K562 (cell line): ENCODE measurements around the gene CACNA1E. TPM values are rescaled to one million over a fixed set of nuclear protein-coding genes. Genes with fewer than 3 reads are reported as not detected.

Experiments used
- ATAC-seq: fragments of 200-7000 bp; cut with Tn5 transposase; 3 replicates; pipeline ENCODE4 v1.9.1; 2020; ENCODE audit warnings: moderate library complexity
- BruUV-seq: library from RNA; stranded (reverse); fragments of 400-500 nt; replicated peaks from 2 replicates; lab custom pipeline; 2021; lab: Mats Ljungman, UMichigan
- CTCF ChIA-PET: fragments of 300-600 bp; formaldehyde crosslinking; extraction: SDS; loops from one replicate; lab custom pipeline; 2021; ENCODE audit warnings: low intra/inter-chr PET ratio; lab: Yijun Ruan, JAX
- POLR2A ChIA-PET: fragments of 300-600, 350-650 bp; sonication (Branson Sonifier 250); formaldehyde crosslinking; extraction: SDS; loops from one replicate; lab custom pipeline; 2021; ENCODE audit warnings: antibody characterized with exemption, inconsistent platforms; lab: Yijun Ruan, JAX
- DNase-seq, 4 experiments: peaks; one replicate each; pipeline versions ENCODE4 v3.0.0 to v3.0.0-alpha.2; 2011 to 2018; ENCODE audit warnings: low spot score in 3 of 4, mixed read lengths in 3 of 4; ENCODE audit errors: extremely low read depth in 1 of 4
- FAIRE-seq: peaks from 2 replicates; lab custom pipeline; 2011; peaks lifted over from hg19 to GRCh38; lab: Jason Lieb, UNC
- H2AFZ ChIP-seq: 2 replicates; pipeline ENCODE4 v1.6.0; 2011; ENCODE audit warnings: low read depth, low read length, control low read depth, inconsistent platforms
- H3K27ac ChIP-seq: fragments of 200-600 bp; 3 replicates; pipeline ENCODE4 v1.8.0; 2011; ENCODE audit warnings: low read depth, mild to moderate bottlenecking, control low read depth, inconsistent platforms, low read length, moderate library complexity, mixed read lengths; ENCODE audit errors: extremely low read depth
- H3K27me3 ChIP-seq, 2 experiments: fragments of 300-600 bp in 1 of 2; 2 replicates in 1 of 2; 3 replicates in 1 of 2; pipeline versions ENCODE4 v1.6.0 to v1.8.0; 2011; ENCODE audit warnings: inconsistent platforms in 2 of 2, low read length in 2 of 2, mild to moderate bottlenecking in 1 of 2, mixed read lengths in 1 of 2, moderate library complexity in 1 of 2; ENCODE audit not compliant: control insufficient read depth in 2 of 2, insufficient read depth in 2 of 2
- H3K36me3 ChIP-seq: fragments of 300-600 bp; 3 replicates; pipeline ENCODE4 v1.8.0; 2011; ENCODE audit warnings: mild to moderate bottlenecking, low read length, inconsistent platforms; ENCODE audit not compliant: control insufficient read depth, insufficient read depth
- H3K4me1 ChIP-seq, 2 experiments: fragments of 200-600 bp in 1 of 2; replicated peaks in 1 of 2; 2 replicates in 1 of 2; 3 replicates in 1 of 2; pipeline versions ENCODE4 v1.5.1 to v1.8.0; 2011; ENCODE audit warnings: inconsistent platforms in 2 of 2, low read length in 2 of 2, mild to moderate bottlenecking in 1 of 2, mixed read lengths in 1 of 2, moderate library complexity in 1 of 2; ENCODE audit not compliant: control insufficient read depth in 2 of 2, insufficient read depth in 2 of 2
- H3K4me2 ChIP-seq: 2 replicates; pipeline ENCODE4 v1.6.1; 2011; ENCODE audit warnings: low read length, control low read depth, inconsistent platforms, mixed read lengths; ENCODE audit not compliant: insufficient read depth
- H3K4me3 ChIP-seq: fragments of 200-600 bp; sonication (generic), shearing (Covaris generic); 2 replicates; pipeline ENCODE4 v1.5.1; 2016; ENCODE audit warnings: control low read depth, inconsistent platforms
- H3K79me2 ChIP-seq: fragments of 200-600 bp; 3 replicates; pipeline ENCODE4 v1.8.0; 2011; ENCODE audit warnings: low read length, inconsistent platforms; ENCODE audit not compliant: control insufficient read depth, insufficient read depth
- H3K9ac ChIP-seq, 2 experiments: 2 replicates each; pipeline versions ENCODE4 v1.6.0 to v1.6.1; 2011; ENCODE audit warnings: low read depth in 2 of 2, low read length in 2 of 2, control low read depth in 1 of 2, inconsistent platforms in 1 of 2, mild to moderate bottlenecking in 1 of 2, mixed read lengths in 1 of 2; ENCODE audit not compliant: insufficient read depth in 1 of 2
- H3K9me1 ChIP-seq: one replicate; pipeline ENCODE4 v1.6.0; 2011; ENCODE audit warnings: inconsistent platforms, mild to moderate bottlenecking, low read length, moderate library complexity; ENCODE audit not compliant: control insufficient read depth, insufficient read depth
- H3K9me3 ChIP-seq: replicated peaks from 2 replicates; pipeline ENCODE4 v1.5.1; 2011; ENCODE audit warnings: low read depth, low read length, inconsistent platforms; ENCODE audit not compliant: control insufficient read depth, insufficient read depth
- H4K20me1 ChIP-seq: replicated peaks from 2 replicates; pipeline ENCODE4 v1.6.1; 2011; ENCODE audit warnings: low read length, inconsistent platforms, mixed read lengths; ENCODE audit not compliant: control insufficient read depth, insufficient read depth
- ARHGAP35 ChIP-seq: fragments of 450-650 bp; IDR thresholded peaks from 2 replicates; pipeline ENCODE4 v1.6.1; 2018; ENCODE audit not compliant: partially characterized antibody
- ATF7 ChIP-seq: fragments of 450-650 bp; IDR thresholded peaks from 2 replicates; pipeline ENCODE4 v1.7.1; 2014; ENCODE audit warnings: mild to moderate bottlenecking, moderate library complexity
- BMI1 ChIP-seq: fragments of 150-350 bp; IDR thresholded peaks from 2 replicates; pipeline ENCODE4 v1.6.1; 2014; ENCODE audit warnings: low read length
- CBFA2T2 ChIP-seq: fragments of 450-650 bp; conservative IDR thresholded peaks from 2 replicates; pipeline ENCODE4 v1.6.1; 2017; ENCODE audit warnings: mild to moderate bottlenecking
- CBX2 ChIP-seq: fragments of 200-600 bp; sonication (generic); IDR thresholded peaks from one replicate; pipeline ENCODE4 v1.6.1; 2012; ENCODE audit warnings: mild to moderate bottlenecking, low read length, inconsistent platforms; ENCODE audit not compliant: insufficient read depth, poor library complexity, severe bottlenecking
- CTBP1 ChIP-seq: fragments of 450-650 bp; IDR thresholded peaks from 2 replicates; pipeline ENCODE4 v1.6.1; 2016; ENCODE audit warnings: borderline replicate concordance
- FOXJ3 ChIP-seq: sonication (generic); formaldehyde crosslinking; IDR thresholded peaks from 2 replicates; pipeline ENCODE4 v1.4.0; 2020; ENCODE audit warnings: mild to moderate bottlenecking, missing genetic modification reagents
- GABPB1 ChIP-seq: sonication (generic); formaldehyde crosslinking; IDR thresholded peaks from 2 replicates; pipeline ENCODE4 v1.8.0; 2022; ENCODE audit warnings: mild to moderate bottlenecking, missing genetic modification reagents
- HSF4 ChIP-seq: fragments of 250-450 bp; sonication (Bioruptor Pico); IDR thresholded peaks from 2 replicates; pipeline ENCODE4 v2.1.2; 2022; ENCODE audit warnings: mild to moderate bottlenecking, moderate library complexity, borderline replicate concordance
- PHB ChIP-seq: fragments of 250-450 bp; sonication (Bioruptor Pico); IDR thresholded peaks from 2 replicates; pipeline ENCODE4 v1.5.0; 2021
- SIRT6 ChIP-seq: IDR thresholded peaks from one replicate; pipeline ENCODE4 v1.6.1; 2012; ENCODE audit warnings: low read depth, mild to moderate bottlenecking, control low read depth, inconsistent platforms, low read length, moderate library complexity
- ZNF511 ChIP-seq: sonication (generic); formaldehyde crosslinking; IDR thresholded peaks from 2 replicates; pipeline ENCODE4 v1.8.0; 2022; ENCODE audit warnings: mild to moderate bottlenecking, missing genetic modification reagents
- ZNF512 ChIP-seq: IDR thresholded peaks from 2 replicates; pipeline ENCODE4 v1.6.1; 2016; ENCODE audit warnings: missing genetic modification characterization, missing compliant biosample characterization
- WGBS: fragments of 100-300 bp; shearing (Covaris generic); methylation state at CpG from one replicate; pipeline ENCODE4 v1.1.6; 2016; ENCODE audit warnings: low coverage, mixed read lengths; ENCODE audit not compliant: insufficient coverage; ENCODE audit errors: missing lambda C conversion rate; 5-methylcytosine and 5-hydroxymethylcytosine counted together
- in situ Hi-C: fragments of 300-500 bp; cut with MboI; formaldehyde crosslinking; loops from 4 replicates; pipeline ENCODE4 v1.15.0; 2018; ENCODE audit warnings: inconsistent platforms, mixed read lengths
- intact Hi-C: fragments of 100-400 bp; cut with micrococcal nuclease; formaldehyde crosslinking; loops from 2 replicates; pipeline ENCODE4 v1.14.2; 2022
- polyA plus RNA-seq, 8 experiments: library from polyadenylated mRNA; depleted of rRNA in 4 of 8; stranded (reverse) in 5 of 8; unstranded in 3 of 8; fragments of >200 nt; fragmentation: Nextera tagmentation in 2 of 8; fragmentation: Illumina TruSeq in 1 of 8; extraction: Ambion mirVana in 2 of 8; extraction: Trizol in 1 of 8; gene quantifications; 2 replicates each; pipeline versions ENCODE4 v1.2.1 to v1.2.3, GENCODE V29; 2011 to 2014; ENCODE audit warnings: inconsistent platforms in 1 of 8, missing spikeins in 1 of 8
- total RNA-seq, 7 experiments: library from RNA; depleted of rRNA in 6 of 7; stranded (reverse); fragments of >200 nt in 6 of 7; fragmentation: Illumina TruSeq in 2 of 7; extraction: Trizol in 2 of 7; gene quantifications; 2 replicates each; pipeline versions ENCODE4 v1.2.1 to v1.2.3, GENCODE V29; 2011 to 2021; ENCODE audit warnings: low replicate concordance in 1 of 7
- TF ChIP-seq, protein P1 (sequence below): fragments of 450-650 bp; formaldehyde crosslinking; IDR thresholded peaks from 2 replicates; pipeline ENCODE4 v1.4.0; 2022; ENCODE audit warnings: mild to moderate bottlenecking, moderate library complexity

Gene CACNA1E
- total and polyA plus RNA-seq, 9 of the 15 experiments (the other 6 are each of a cell fraction or from before 2014, with no cell fraction given), result under 0.01 to 0.04 TPM; not detected in 7

GRCh38 chr1:181813266-181813665 is 329.9 kb downstream of the CACNA1E start:
- Histone ChIP-seq H3K4me1 (no peaks in the 10 kb centered on the region), H3K27ac (no peak overlapping the region), H3K4me3 (no peak overlapping the region), H2AFZ (no peak overlapping the region), H3K9me3 (no peaks in the 10 kb centered on the region), H3K36me3 (no peaks in the 10 kb centered on the region), H4K20me1 (no peaks in the 10 kb centered on the region), H3K9me1 (no peaks in the 10 kb centered on the region), H3K27me3 (0 out of 5 replicates have a peak, but pooled peaks cover 0 to 2% of the 10 kb centered on the region in 2 experiments), H3K79me2 (no peaks in the 10 kb centered on the region), H3K9ac (no peak overlapping the region), H3K4me2 (no peak overlapping the region)
- in situ Hi-C loops (no loop called here), intact Hi-C loops (no loop called here)
- BruUV-seq, result no TSS peak
- CTCF ChIA-PET, result no interaction called here
- ATAC-seq (no peak), FAIRE-seq (no peak), DNase-seq (no peak)
- 2% methylated on average over 4 of the region's 4 CpGs for WGBS
- POLR2A ChIA-PET, result no interaction called here
- no peak for TF ChIP-seq CTBP1
- TF ChIP-seq CBFA2T2, result no peak
- TF ChIP-seq FOXJ3 (CRISPR knock-in tag), result no peak
- TF ChIP-seq HSF4, result no peak
- TF ChIP-seq ATF7, result no peak
- no peak for TF ChIP-seq BMI1
- no peak for TF ChIP-seq ZNF512 (tag)
- no peak for TF ChIP-seq GABPB1
- no peak for TF ChIP-seq ARHGAP35
- no peak for TF ChIP-seq SIRT6
- TF ChIP-seq, protein P1, sequence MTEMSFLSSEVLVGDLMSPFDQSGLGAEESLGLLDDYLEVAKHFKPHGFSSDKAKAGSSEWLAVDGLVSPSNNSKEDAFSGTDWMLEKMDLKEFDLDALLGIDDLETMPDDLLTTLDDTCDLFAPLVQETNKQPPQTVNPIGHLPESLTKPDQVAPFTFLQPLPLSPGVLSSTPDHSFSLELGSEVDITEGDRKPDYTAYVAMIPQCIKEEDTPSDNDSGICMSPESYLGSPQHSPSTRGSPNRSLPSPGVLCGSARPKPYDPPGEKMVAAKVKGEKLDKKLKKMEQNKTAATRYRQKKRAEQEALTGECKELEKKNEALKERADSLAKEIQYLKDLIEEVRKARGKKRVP (CRISPR knock-in tag), result no peak
- no peak for TF ChIP-seq CBX2
- no peak for TF ChIP-seq PHB
- TF ChIP-seq ZNF511 (CRISPR knock-in tag), result no peak
